GM23338 (cell line): ENCODE measurements around the gene UBE2V1. TPM values are rescaled to one million over a fixed set of nuclear protein-coding genes. Genes with fewer than 3 reads are reported as not detected.
A peak's percentile ranks its signal among the peaks of the same experiment; 100 is the strongest.
"Not testable (repeated sequence)": the region's sequence is repeated elsewhere in the genome, so short reads cannot be mapped to it uniquely, and the experiment has no call there.

Experiments used
- ATAC-seq: fragments of 200-7000 bp; cut with Tn5 transposase; 3 replicates; pipeline ENCODE4 v1.9.1; 2020
- DNase-seq: peaks from one replicate; pipeline ENCODE4 v3.0.0-alpha.2; 2015; ENCODE audit warnings: low spot score
- H2AFZ ChIP-seq: fragments of 200-600 bp; sonication (generic); 2 replicates; pipeline ENCODE4 v1.8.0; 2016; ENCODE audit warnings: antibody characterized with exemption, mild to moderate bottlenecking, moderate library complexity
- H3F3A ChIP-seq: fragments of 200-600 bp; sonication (generic); replicated peaks from 2 replicates; pipeline ENCODE4 v1.8.0; 2017; ENCODE audit warnings: antibody characterized with exemption, mixed run types, low read depth
- H3K27ac ChIP-seq: fragments of 200-600 bp; sonication (generic); 2 replicates; pipeline ENCODE4 v1.6.1; 2016; ENCODE audit warnings: low read depth
- H3K27me3 ChIP-seq: fragments of 200-600 bp; sonication (generic); 2 replicates; pipeline ENCODE4 v1.8.0; 2016; ENCODE audit warnings: mild to moderate bottlenecking, mixed run types, moderate library complexity; ENCODE audit not compliant: insufficient read depth
- H3K36me3 ChIP-seq: fragments of 200-600 bp; sonication (generic); 2 replicates; pipeline ENCODE4 v1.8.0; 2016; ENCODE audit warnings: mild to moderate bottlenecking; ENCODE audit not compliant: insufficient read depth
- H3K4me1 ChIP-seq: fragments of 200-600 bp; sonication (generic); 2 replicates; pipeline ENCODE4 v1.8.0; 2016; ENCODE audit warnings: mild to moderate bottlenecking, moderate library complexity; ENCODE audit not compliant: insufficient read depth
- H3K4me2 ChIP-seq: fragments of 200-600 bp; sonication (generic); 2 replicates; pipeline ENCODE4 v1.7.1; 2017; ENCODE audit warnings: mixed run types
- H3K4me3 ChIP-seq: fragments of 200-600 bp; sonication (generic); 2 replicates; pipeline ENCODE4 v1.6.1; 2016; ENCODE audit warnings: mixed run types
- H3K79me2 ChIP-seq: fragments of 200-600 bp; sonication (generic); replicated peaks from 2 replicates; pipeline ENCODE4 v1.8.0; 2017; ENCODE audit warnings: mild to moderate bottlenecking; ENCODE audit not compliant: insufficient read depth
- H3K9me2 ChIP-seq: fragments of 200-600 bp; sonication (generic); 2 replicates; pipeline ENCODE4 v1.8.0; 2017; ENCODE audit not compliant: insufficient read depth
- H4K20me1 ChIP-seq: fragments of 200-600 bp; sonication (generic); replicated peaks from 2 replicates; pipeline ENCODE4 v1.8.0; 2017; ENCODE audit warnings: mild to moderate bottlenecking; ENCODE audit not compliant: insufficient read depth
- H3K27ac Mint-ChIP-seq: 2 replicates; pipeline ENCODE4 v1.8.0; 2020; ENCODE audit warnings: inconsistent platforms, mild to moderate bottlenecking, moderate library complexity, mixed read lengths
- H3K27me3 Mint-ChIP-seq: 3 replicates; pipeline ENCODE4 v1.8.0; 2022; ENCODE audit warnings: low read depth, mild to moderate bottlenecking, moderate library complexity, mixed read lengths, inconsistent platforms; ENCODE audit not compliant: insufficient read depth, poor library complexity
- H3K36me3 Mint-ChIP-seq: 3 replicates; pipeline ENCODE4 v1.8.0; 2021; ENCODE audit warnings: low read depth, mild to moderate bottlenecking, inconsistent platforms, moderate library complexity, mixed read lengths
- H3K4me1 Mint-ChIP-seq: 3 replicates; pipeline ENCODE4 v1.8.0; 2020; ENCODE audit warnings: mild to moderate bottlenecking, inconsistent platforms, mixed read lengths
- H3K4me3 Mint-ChIP-seq: 3 replicates; pipeline ENCODE4 v1.8.0; 2021; ENCODE audit warnings: moderate library complexity, mild to moderate bottlenecking, inconsistent platforms, mixed read lengths
- H3K9me3 Mint-ChIP-seq: 3 replicates; pipeline ENCODE4 v1.8.0; 2020; ENCODE audit warnings: moderate library complexity, mild to moderate bottlenecking, inconsistent platforms, mixed read lengths
- CREB1 ChIP-seq: fragments of 250-450 bp; sonication (Bioruptor Pico); IDR thresholded peaks from 2 replicates; pipeline ENCODE4 v1.5.0; 2020; ENCODE audit warnings: low read depth, mild to moderate bottlenecking, moderate library complexity
- CTCF ChIP-seq, 2 experiments: fragments of 200-600 bp in 1 of 2; sonication (generic) in 1 of 2; conservative IDR thresholded peaks; 2 replicates each; pipeline versions ENCODE4 v1.5.1 to v1.6.1; 2016 to 2017; ENCODE audit warnings: antibody characterized with exemption in 2 of 2, low read depth in 2 of 2, mild to moderate bottlenecking in 2 of 2, moderate library complexity in 1 of 2
- EZH2 ChIP-seq: fragments of 200-600 bp; sonication (generic); IDR thresholded peaks from one replicate; pipeline ENCODE4 v1.8.0; 2017; ENCODE audit warnings: antibody characterized with exemption, mild to moderate bottlenecking, low read depth; ENCODE audit not compliant: unreplicated experiment
- EZH2phosphoT487 ChIP-seq: fragments of 200-600 bp; sonication (generic); IDR thresholded peaks from one replicate; pipeline ENCODE4 v1.8.1; 2018; ENCODE audit warnings: antibody characterized with exemption; ENCODE audit not compliant: unreplicated experiment
- NANOG ChIP-seq: IDR thresholded peaks from 2 replicates; pipeline ENCODE4 v1.6.1; 2016; ENCODE audit warnings: antibody characterized with exemption, borderline replicate concordance
- POLR2AphosphoS5 ChIP-seq: IDR thresholded peaks from 2 replicates; pipeline ENCODE4 v1.6.1; 2016; ENCODE audit warnings: antibody characterized with exemption, low read depth
- REST ChIP-seq: IDR thresholded peaks from one replicate; pipeline ENCODE4 v1.6.1; 2018; ENCODE audit warnings: antibody characterized with exemption; ENCODE audit not compliant: unreplicated experiment
- STAT1 ChIP-seq: IDR thresholded peaks from one replicate; pipeline ENCODE4 v1.6.1; 2016; ENCODE audit warnings: antibody characterized with exemption; ENCODE audit not compliant: unreplicated experiment
- ZNF114 ChIP-seq: fragments of 250-450 bp; sonication (Bioruptor Pico); IDR thresholded peaks from 2 replicates; pipeline ENCODE4 v1.5.0; 2020; ENCODE audit warnings: mild to moderate bottlenecking, moderate library complexity
- polyA plus RNA-seq: library from polyadenylated mRNA; unstranded; fragments of >200 nt; fragmentation: Nextera tagmentation; extraction: Ambion mirVana; gene quantifications from 2 replicates; pipeline ENCODE4 v1.2.1, GENCODE V29; 2016
- total RNA-seq: library from RNA; depleted of rRNA; stranded (reverse); fragments of >200 nt; shearing (Covaris generic); gene quantifications from 2 replicates; pipeline ENCODE4 v1.2.3, GENCODE V29; 2014

UBE2V1 gene
- total and polyA plus RNA-seq, 2 experiments from 2014 or later = 105 to 302 TPM

GRCh38 chr20:50135157-50135556 lies 22.2 kb upstream of the UBE2V1 start:
- H3K79me2 ChIP-seq, H3K4me3 Mint-ChIP-seq: not testable (repeated sequence)

GRCh38 chr20:50133474-50134217 lies 20.7 kb upstream of the UBE2V1 start:
- Mint-ChIP-seq H3K27me3 (peaks cover 5% of the 10 kb centered on the region), H3K9me3 (no peaks in the 10 kb centered on the region), H3K36me3 (peaks cover 32% of the 10 kb centered on the region)

More at GRCh38 chr20:50135157-50135556, 22.2 kb upstream of the UBE2V1 start:
- H2AFZ ChIP-seq, H3K27me3 ChIP-seq, H3K27ac Mint-ChIP-seq, H3K27ac ChIP-seq, H4K20me1 ChIP-seq, ATAC-seq, H3K4me3 ChIP-seq, H3K9me2 ChIP-seq, H3F3A ChIP-seq, H3K4me1 ChIP-seq, H3K4me2 ChIP-seq, DNase-seq, H3K36me3 ChIP-seq, H3K9me3 Mint-ChIP-seq: not testable (repeated sequence)
- H3K4me1 Mint-ChIP-seq = peaks cover 18% of the 10 kb centered on the region
- H3K27me3 Mint-ChIP-seq = peaks cover 10% of the 10 kb centered on the region
- peaks cover 34% of the 10 kb centered on the region for H3K36me3 Mint-ChIP-seq

GRCh38 chr20:50133041-50133440 lies 20.1 kb upstream of the UBE2V1 start:
- Histone ChIP-seq H3K4me2 (no peak overlapping the region), H3F3A (no peaks in the 10 kb centered on the region), H4K20me1 (peaks cover 9% of the 10 kb centered on the region), H3K4me3 (no peak overlapping the region), H3K36me3 (no peaks in the 10 kb centered on the region; the same call in 1 of the 2 replicates), H3K4me1 (no peaks in the 10 kb centered on the region), H3K79me2 (no peaks in the 10 kb centered on the region; the same call in 1 of the 2 replicates), H3K27ac (no peak overlapping the region), H2AFZ (no peak overlapping the region), H3K9me2 (no peaks in the 10 kb centered on the region), H3K27me3 (no peaks in the 10 kb centered on the region)
- ATAC-seq (no peak), DNase-seq (no peak)
- Mint-ChIP-seq H3K27me3 (peaks cover 5% of the 10 kb centered on the region), H3K4me1 (peaks cover 4% of the 10 kb centered on the region; the same call in 2 of the 3 replicates), H3K36me3 (peaks cover 37% of the 10 kb centered on the region), H3K9me3 (no peaks in the 10 kb centered on the region), H3K27ac (no peak overlapping the region), H3K4me3 (no peak overlapping the region)
- TF ChIP-seq POLR2AphosphoS5 = no peak
- TF ChIP-seq CREB1 (CRISPR knock-in tag) = no peak
- no peak for TF ChIP-seq STAT1
- no peak for TF ChIP-seq NANOG
- no peak for TF ChIP-seq REST
- no peak for TF ChIP-seq EZH2phosphoT487
- TF ChIP-seq EZH2 = no peak

More at GRCh38 chr20:50133474-50134217, 20.7 kb upstream of the UBE2V1 start:
- H3K4me3 ChIP-seq = no peak overlapping the region
- ATAC-seq = peak; percentile 20; the same call in 1 of the 3 replicates
- H3K27ac ChIP-seq = no peak overlapping the region
- peaks cover 5% of the 10 kb centered on the region; the same call in 2 of the 3 replicates for H3K4me1 Mint-ChIP-seq
- no peaks in the 10 kb centered on the region for H3K27me3 ChIP-seq
- H3K4me1 ChIP-seq = no peaks in the 10 kb centered on the region; the same call in 1 of the 2 replicates
- TF ChIP-seq ZNF114 (no peak), CTCF (conservative IDR thresholded peaks at IDR 0.05; ENCODE audit: low read depth in 2 of 2) (peak in 1 of 2 experiments; percentile 24; a peak in 1 of 4 replicates)
- H3K27ac Mint-ChIP-seq = no peak overlapping the region
- no peak overlapping the region for H3K4me3 Mint-ChIP-seq
- H3F3A ChIP-seq = no peaks in the 10 kb centered on the region
- H4K20me1 ChIP-seq = peaks cover 9% of the 10 kb centered on the region
- H3K36me3 ChIP-seq = no peaks in the 10 kb centered on the region; the same call in 1 of the 2 replicates
- no peak overlapping the region for H2AFZ ChIP-seq
- no peaks in the 10 kb centered on the region for H3K9me2 ChIP-seq
- no peak for DNase-seq
- no peak overlapping the region for H3K4me2 ChIP-seq
- peaks cover 4% of the 10 kb centered on the region for H3K79me2 ChIP-seq
